Kidney (tissue), 14 donors: ENCODE data around the gene EVX2. TPM values are rescaled to one million over a fixed set of nuclear protein-coding genes. Genes with fewer than 3 reads are reported as not detected.

ENCODE experiments used
- DNase-seq, 5 donors: peaks; one replicate each; pipeline ENCODE4 v3.0.0-alpha.2; 2013 to 2020
- FAIRE-seq: peaks from 2 replicates; lab custom pipeline; 2012; peaks lifted over from hg19 to GRCh38; lab: Jason Lieb, UNC
- H3K27ac ChIP-seq, 2 donors: one replicate each; pipeline ENCODE4 v1.7.0; 2013; ENCODE audit warnings: low read depth in 2 of 2, low read length in 2 of 2, inconsistent platforms in 1 of 2
- H3K27me3 ChIP-seq: one replicate; pipeline ENCODE4 v1.7.1; 2013; ENCODE audit warnings: low read length, inconsistent platforms; ENCODE audit not compliant: control insufficient read depth, insufficient read depth
- H3K36me3 ChIP-seq, 3 donors: one replicate each; pipeline versions ENCODE4 v1.7.0 to v1.7.1; 2013; ENCODE audit warnings: low read length in 3 of 3, control low read depth in 1 of 3, inconsistent platforms in 1 of 3; ENCODE audit not compliant: insufficient read depth in 3 of 3, control insufficient read depth in 2 of 3
- H3K4me1 ChIP-seq, 3 donors: one replicate each; pipeline versions ENCODE4 v1.7.0 to v1.7.1; 2013; ENCODE audit warnings: low read length in 3 of 3, inconsistent platforms in 1 of 3, low read depth in 1 of 3; ENCODE audit not compliant: control insufficient read depth in 2 of 3, insufficient read depth in 2 of 3
- H3K4me3 ChIP-seq, 3 donors: one replicate each; pipeline versions ENCODE4 v1.7.0 to v1.8.1; 2013; ENCODE audit warnings: low read length in 3 of 3, control low read depth in 1 of 3, inconsistent platforms in 1 of 3
- H3K9ac ChIP-seq, 3 donors: one replicate each; pipeline versions ENCODE4 v1.7.0 to v1.7.1; 2013; ENCODE audit warnings: low read length in 3 of 3, control low read depth in 1 of 3, inconsistent platforms in 1 of 3
- H3K9me3 ChIP-seq, 3 donors: one replicate each; pipeline versions ENCODE4 v1.7.0 to v1.7.1; 2013; ENCODE audit warnings: low read length in 3 of 3, control low read depth in 1 of 3, inconsistent platforms in 1 of 3; ENCODE audit not compliant: control insufficient read depth in 2 of 3, insufficient read depth in 1 of 3
- intact Hi-C: fragments of 100-400 bp; cut with DNase I; formaldehyde crosslinking; loops from one replicate; pipeline ENCODE4 v1.11.1; 2022
- polyA plus RNA-seq: library from polyadenylated mRNA; stranded (reverse); fragments of 350-450 nt; fragmentation: Illumina TruSeq; extraction: RNeasy Lipid Tissue Mini Kit (QIAGEN cat#74804); gene quantifications from one replicate; pipeline ENCODE4 v1.2.3, GENCODE V29; 2014; ENCODE audit warnings: low read depth, low replicate concordance; ENCODE audit not compliant: insufficient read depth
- total RNA-seq: library from RNA; stranded (reverse); fragmentation: NEBNext Ultra II Directional; extraction: Animal tissue kit (Norgen Biotek cat#: 25700); gene quantifications from one replicate; pipeline ENCODE4 v1.2.1, GENCODE V29; 2021
- TF ChIP-seq, protein P1 (sequence below): IDR thresholded peaks from 3 replicates; pipeline ENCODE4 v1.5.1; 2012; ENCODE audit warnings: mild to moderate bottlenecking, moderate library complexity, borderline replicate concordance; ENCODE audit not compliant: insufficient read depth; ENCODE audit errors: extremely low read depth
- donor health status: control.
- donor health status: control.
- donor health status: control.
- donor health status: control.
- donor health status: control.
- donor health status: DM: yes; HTN: yes; CAD: no.
- donor health status: Normal renal cell carcinoma (clear cell type).

EVX2 gene
- total and polyA plus RNA-seq, 2 donors from 2014 or later, result not detected

DNA sequence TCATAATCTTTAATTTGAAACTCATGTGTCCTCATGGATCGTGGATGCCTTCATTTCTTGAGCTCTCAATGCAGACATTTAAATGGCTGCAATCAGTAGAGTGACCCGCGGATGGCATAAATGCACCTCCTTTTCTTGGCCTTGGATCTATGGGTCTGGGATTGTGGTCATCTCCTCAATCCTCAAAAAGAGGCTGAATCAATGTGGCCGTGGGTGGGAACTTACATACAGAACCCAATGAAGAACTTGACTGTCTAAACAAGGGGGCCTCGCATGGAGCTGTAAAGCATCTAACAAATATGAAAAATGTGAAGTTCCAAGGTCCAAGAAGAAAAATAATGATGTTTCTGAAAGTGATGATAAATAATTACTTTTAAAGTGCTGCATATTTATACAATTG, 11.7 kb upstream of the EVX2 start:
- H3K4me3 ChIP-seq, result no peak overlapping the region
- no peak overlapping the region for H3K27ac ChIP-seq
- H3K4me1 ChIP-seq, result peaks cover 0 to 9% (median 5%) of the 10 kb centered on the region in 3 donors
- TF ChIP-seq, protein P1, sequence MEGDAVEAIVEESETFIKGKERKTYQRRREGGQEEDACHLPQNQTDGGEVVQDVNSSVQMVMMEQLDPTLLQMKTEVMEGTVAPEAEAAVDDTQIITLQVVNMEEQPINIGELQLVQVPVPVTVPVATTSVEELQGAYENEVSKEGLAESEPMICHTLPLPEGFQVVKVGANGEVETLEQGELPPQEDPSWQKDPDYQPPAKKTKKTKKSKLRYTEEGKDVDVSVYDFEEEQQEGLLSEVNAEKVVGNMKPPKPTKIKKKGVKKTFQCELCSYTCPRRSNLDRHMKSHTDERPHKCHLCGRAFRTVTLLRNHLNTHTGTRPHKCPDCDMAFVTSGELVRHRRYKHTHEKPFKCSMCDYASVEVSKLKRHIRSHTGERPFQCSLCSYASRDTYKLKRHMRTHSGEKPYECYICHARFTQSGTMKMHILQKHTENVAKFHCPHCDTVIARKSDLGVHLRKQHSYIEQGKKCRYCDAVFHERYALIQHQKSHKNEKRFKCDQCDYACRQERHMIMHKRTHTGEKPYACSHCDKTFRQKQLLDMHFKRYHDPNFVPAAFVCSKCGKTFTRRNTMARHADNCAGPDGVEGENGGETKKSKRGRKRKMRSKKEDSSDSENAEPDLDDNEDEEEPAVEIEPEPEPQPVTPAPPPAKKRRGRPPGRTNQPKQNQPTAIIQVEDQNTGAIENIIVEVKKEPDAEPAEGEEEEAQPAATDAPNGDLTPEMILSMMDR, result no peak
- H3K36me3 ChIP-seq, result no peaks in the 10 kb centered on the region
- H3K27me3 ChIP-seq, result peaks cover 80% of the 10 kb centered on the region
- no peak for DNase-seq
- no peak overlapping the region for H3K9ac ChIP-seq
- no peaks in the 10 kb centered on the region for H3K9me3 ChIP-seq
- intact Hi-C loops, result loop anchor here (10.0 kb wide), 1 partner anchor 411 kb away; no protein-coding TSS in a partner anchor
- FAIRE-seq, result no peak

DNA sequence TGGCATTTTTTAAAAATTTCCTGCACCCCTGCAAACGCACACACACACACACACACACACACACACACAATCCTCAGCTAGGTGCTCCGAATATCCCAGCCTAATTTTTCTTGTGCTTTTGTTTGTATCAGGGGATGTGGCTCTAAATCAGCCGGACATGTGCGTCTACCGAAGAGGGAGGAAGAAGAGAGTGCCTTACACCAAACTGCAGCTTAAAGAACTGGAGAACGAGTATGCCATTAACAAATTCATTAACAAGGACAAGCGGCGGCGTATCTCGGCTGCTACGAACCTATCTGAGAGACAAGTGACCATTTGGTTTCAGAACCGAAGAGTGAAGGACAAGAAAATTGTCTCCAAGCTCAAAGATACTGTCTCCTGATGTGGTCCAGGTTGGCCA, 10.6 kb upstream of the EVX2 start:
- DNase-seq (peak in 1 of 5 donors; percentile 41), FAIRE-seq (no peak)
- no peak overlapping the region for H3K9ac ChIP-seq
- peaks cover 84% of the 10 kb centered on the region for H3K27me3 ChIP-seq
- intact Hi-C loops, result loop anchor here (5.0 to 10.0 kb wide), 2 partner anchors 410 to 727 kb away; no protein-coding TSS in a partner anchor
- no peak overlapping the region for H3K27ac ChIP-seq
- TF ChIP-seq, protein P1, result no peak
- no peaks in the 10 kb centered on the region for H3K36me3 ChIP-seq
- no peak overlapping the region for H3K4me3 ChIP-seq
- H3K4me1 ChIP-seq, result peaks cover 0 to 9% (median 5%) of the 10 kb centered on the region in 3 donors
- H3K9me3 ChIP-seq, result no peaks in the 10 kb centered on the region

DNA sequence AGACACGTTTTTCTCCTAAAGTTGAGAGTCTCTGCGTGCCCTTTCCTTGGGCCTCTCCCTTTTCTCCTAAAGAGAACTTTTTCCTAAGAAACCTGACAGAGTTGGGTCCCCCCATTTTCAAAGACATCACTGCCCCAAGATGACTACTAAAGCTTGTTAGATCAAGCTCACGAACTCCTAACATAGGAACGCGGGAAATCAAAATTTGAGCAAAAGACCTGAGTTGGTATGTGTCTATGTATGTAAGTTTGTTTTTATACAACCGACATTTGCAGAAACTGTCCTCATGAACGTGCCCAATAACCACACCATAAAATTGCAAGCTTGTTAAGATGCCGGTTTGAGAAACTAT, 10.1 kb upstream of the EVX2 start:
- Histone ChIP-seq H3K4me3 (no peak overlapping the region), H3K27ac (no peak overlapping the region), H3K36me3 (no peaks in the 10 kb centered on the region), H3K4me1 (peaks cover 0 to 9% (median 5%) of the 10 kb centered on the region in 3 donors), H3K9ac (no peak overlapping the region), H3K27me3 (peaks cover 85% of the 10 kb centered on the region), H3K9me3 (no peaks in the 10 kb centered on the region)
- TF ChIP-seq, protein P1, result no peak
- intact Hi-C loops, result loop anchor here (5.0 to 10.0 kb wide), 2 partner anchors 409 to 727 kb away; no protein-coding TSS in a partner anchor
- FAIRE-seq (no peak), DNase-seq (peak in 1 of 5 donors; percentile 19)
